Gastrocnemius medialis (tissue), 4 donors: ENCODE results near the gene GHRL. TPM values are rescaled to one million over a fixed set of nuclear protein-coding genes. Genes with fewer than 3 reads are reported as not detected.
A peak's percentile ranks its signal among the peaks of the same experiment; 100 is the strongest.

Experiments
- ATAC-seq, 2 donors: fragments of 150-250 bp; one replicate each; pipeline ENCODE4 v1.9.1; 2016
- DNase-seq, 2 donors: peaks; one replicate each; pipeline ENCODE4 v3.0.0-alpha.2; 2019
- H3K27ac ChIP-seq, 4 donors: fragments of 200-600 bp; sonication (generic); 1 replicate in 1 of 4; 2 replicates in 3 of 4; pipeline ENCODE4 v1.5.1; 2016 to 2018; ENCODE audit warnings: mild to moderate bottlenecking in 2 of 4, moderate library complexity in 1 of 4
- H3K27me3 ChIP-seq, 3 donors: fragments of 200-600 bp; sonication (generic) in 2 of 3; 1 replicate in 1 of 3; 2 replicates in 2 of 3; pipeline versions ENCODE4 v1.5.1 to v1.6.0; 2016 to 2019; ENCODE audit warnings: mild to moderate bottlenecking in 1 of 3, moderate library complexity in 1 of 3
- H3K36me3 ChIP-seq, 2 donors: fragments of 200-600 bp; sonication (generic) in 1 of 2; one replicate each; pipeline ENCODE4 v1.5.1; 2017 to 2018
- H3K4me1 ChIP-seq, 2 donors: fragments of 200-600 bp; sonication (generic) in 1 of 2; one replicate each; pipeline ENCODE4 v1.5.1; 2016 to 2017; ENCODE audit warnings: mild to moderate bottlenecking in 2 of 2
- H3K4me3 ChIP-seq, 4 donors: fragments of 200-600 bp; sonication (generic) in 3 of 4; 1 replicate in 1 of 4; 2 replicates in 3 of 4; pipeline ENCODE4 v1.5.1; 2016 to 2019; ENCODE audit warnings: mild to moderate bottlenecking in 2 of 4
- H3K9me3 ChIP-seq, 3 donors: fragments of 200-600 bp; sonication (generic) in 2 of 3; 1 replicate in 1 of 3; 2 replicates in 2 of 3; pipeline ENCODE4 v1.5.1; 2016 to 2019
- POLR2A ChIP-seq, 2 donors: fragments of 450-650 bp; IDR thresholded peaks; one replicate each; pipeline ENCODE4 v1.6.1; 2017; ENCODE audit warnings: antibody characterized with exemption in 2 of 2, mild to moderate bottlenecking in 2 of 2, moderate library complexity in 2 of 2
- in situ Hi-C, 4 donors: fragments of 200-750 bp; cut with MboI; loops; one replicate each; pipeline versions ENCODE4 v1.15.0 to v1.8.0; 2017; ENCODE audit warnings: low sequenced_read_pairs in 4 of 4
- intact Hi-C: fragments of 100-400 bp; cut with DNase I; formaldehyde crosslinking; loops from one replicate; pipeline ENCODE4 v1.15.1; 2023; ENCODE audit warnings: low total_unique reads
- total RNA-seq, 4 donors: library from RNA; depleted of rRNA; stranded (reverse); fragments of >200 nt; gene quantifications; one replicate each; pipeline versions ENCODE4 v1.1.0 to v1.2.3, GENCODE V29; 2016
- TF ChIP-seq, protein P1 (sequence below), 5 experiments: fragments of 450-650 bp in 3 of 5; fragments of 200-600 bp in 2 of 5; sonication (generic) in 2 of 5; IDR thresholded peaks in 4 of 5; conservative IDR thresholded peaks in 1 of 5; 1 replicate in 4 of 5; 2 replicates in 1 of 5; pipeline ENCODE4 v1.5.1; 2016 to 2019; ENCODE audit warnings: antibody characterized with exemption in 5 of 5, mild to moderate bottlenecking in 3 of 5, moderate library complexity in 3 of 5

GHRL gene
- total RNA-seq, 4 donors from 2014 or later, result not detected

DNA sequence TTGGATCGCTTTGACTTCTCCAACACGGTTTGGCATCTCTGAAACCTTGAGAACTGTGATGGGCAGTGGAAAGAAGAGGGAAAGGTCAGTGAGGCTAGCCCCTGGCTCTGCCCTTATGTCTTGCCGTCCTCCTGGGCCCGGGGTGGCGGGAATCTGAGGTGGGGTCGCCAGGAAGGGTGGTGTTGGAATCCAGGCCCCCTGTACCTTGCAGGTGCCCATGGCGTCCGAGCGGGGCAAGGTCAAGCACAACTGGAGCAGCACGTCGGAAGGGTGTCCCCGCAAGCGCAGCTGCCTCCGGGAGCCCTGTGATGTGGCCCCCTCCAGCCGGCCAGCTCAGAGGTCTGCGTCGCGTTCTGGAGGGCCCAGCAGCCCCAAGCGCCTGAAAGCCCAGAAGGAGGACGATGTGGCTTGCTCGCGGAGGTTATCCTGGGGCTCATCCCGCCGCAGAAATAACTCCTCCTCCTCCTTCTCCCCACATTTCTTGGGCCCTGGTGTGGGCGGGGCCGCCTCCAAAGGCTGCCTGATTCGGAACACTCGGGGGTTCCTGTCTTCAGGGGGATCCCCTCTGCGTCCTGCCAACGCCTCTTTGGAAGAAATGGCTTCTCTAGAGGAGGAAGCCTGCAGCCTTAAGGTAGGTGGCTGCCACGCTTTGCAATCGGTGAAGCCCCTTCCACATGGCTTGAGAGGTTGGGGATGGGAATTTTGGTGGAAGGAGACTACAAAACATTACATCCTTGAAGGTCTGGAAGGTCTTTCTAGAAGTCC lies 43.6 kb downstream of the GHRL start:
- DNase-seq, result no peak
- ATAC-seq, result peak in 1 of 2 donors; percentile 6
- Histone ChIP-seq H3K4me3 (peak overlapping the region; percentile 60 to 92 (median 81)), H3K4me1 (peaks cover 24% of the 10 kb centered on the region in 2 donors), H3K9me3 (no peaks in the 10 kb centered on the region), H3K27ac (peak overlapping the region; percentile 77 to 96 (median 84)), H3K36me3 (peaks cover 0 to 35% of the 10 kb centered on the region in 2 donors), H3K27me3 (no peaks in the 10 kb centered on the region)
- in situ Hi-C loops, result no loop called here
- no peak for TF ChIP-seq POLR2A (IDR thresholded peaks at IDR 0.05)
- intact Hi-C loops, result loop anchor here (1.0 to 2.0 kb wide), 3 partner anchors 60 to 134 kb away; partner anchors contain the start of genes BRK1 and SEC13

DNA sequence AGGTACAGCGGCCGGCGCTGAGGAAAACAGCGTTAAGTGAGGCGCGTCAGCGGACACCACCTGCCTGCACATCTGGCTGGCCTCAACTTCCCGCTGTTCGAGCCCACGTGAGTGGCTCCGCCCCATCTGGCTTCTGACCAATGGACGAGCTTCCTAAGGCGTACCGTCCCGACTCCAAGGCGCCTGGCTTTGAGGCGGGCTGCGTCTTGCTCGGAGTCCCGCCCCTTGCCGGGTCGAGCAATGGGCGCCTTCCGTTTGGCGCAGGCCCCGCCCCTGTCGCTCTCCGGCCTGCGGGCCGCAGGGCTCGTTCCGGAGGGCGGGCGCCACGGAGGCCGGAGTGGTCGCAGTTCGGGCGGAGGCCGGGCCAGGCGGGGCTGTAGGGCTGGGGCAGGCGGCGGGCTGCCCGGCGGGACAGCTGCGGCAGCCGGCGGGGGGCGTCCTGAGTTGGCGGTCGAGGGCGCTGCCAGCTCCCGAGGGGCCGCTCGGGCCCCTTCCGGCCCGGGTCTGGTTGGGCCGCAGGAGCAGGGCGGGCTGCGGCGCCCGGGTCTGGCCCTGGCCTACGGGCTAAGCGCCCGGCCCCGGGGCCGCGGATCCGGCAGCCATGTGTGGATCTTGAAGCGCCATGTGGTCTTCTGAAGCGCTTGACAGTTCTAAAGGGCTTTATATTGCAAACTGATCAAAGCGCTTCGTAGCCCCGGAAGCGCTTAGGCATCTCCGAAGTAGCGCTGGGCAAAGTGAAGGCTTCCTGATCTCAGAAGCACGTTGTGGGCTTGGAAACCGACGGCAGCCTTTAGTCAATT lies 44.4 kb downstream of the GHRL start, which contains the start of gene TATDN2:
Gene TATDN2 (plus strand): TSS at position 276 of the 800 bp plus-strand sequence. CDS start 742 bp downstream, outside the sequence.
- ATAC-seq (peak; percentile 95), DNase-seq (peak; percentile 97)
- intact Hi-C loops, result loop anchor here (1.0 to 2.0 kb wide), 3 partner anchors 60 to 133 kb away; partner anchors contain the start of genes BRK1 and SEC13

DNA sequence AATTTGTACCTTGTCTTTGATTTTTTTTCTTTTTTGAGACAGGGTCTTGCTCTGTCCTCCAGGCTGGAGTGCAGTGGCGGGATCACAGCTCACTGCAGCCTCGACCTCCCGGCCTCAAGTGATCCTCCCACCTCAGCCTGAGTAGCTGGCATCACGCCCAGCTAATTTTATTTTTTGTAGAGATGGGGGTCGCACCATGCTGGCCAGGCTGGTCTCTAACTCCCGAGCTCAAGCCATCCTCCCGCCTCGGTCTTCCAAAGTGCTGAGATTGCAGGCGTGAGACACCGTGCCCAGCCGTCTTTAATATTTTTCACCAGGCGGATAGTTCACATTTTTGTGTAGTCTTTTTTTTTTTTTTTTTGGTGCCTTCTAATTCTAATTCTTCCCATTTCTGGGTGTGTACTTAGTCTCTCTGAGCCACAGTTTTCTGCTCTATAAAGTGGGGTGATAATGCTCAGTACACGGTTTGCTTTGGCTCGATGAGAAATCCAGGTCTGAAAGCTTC lies 45.0 kb downstream of the GHRL start:
- H3K27ac ChIP-seq, result peak overlapping the region; percentile 77 to 96 (median 84)
- no peaks in the 10 kb centered on the region for H3K9me3 ChIP-seq
- H3K36me3 ChIP-seq, result peaks cover 0 to 33% of the 10 kb centered on the region in 2 donors
- H3K4me1 ChIP-seq, result peaks cover 24% of the 10 kb centered on the region in 2 donors
- peak overlapping the region; percentile 60 to 92 (median 81) for H3K4me3 ChIP-seq
- intact Hi-C loops, result loop anchor here (1.0 to 2.0 kb wide), 3 partner anchors 59 to 132 kb away; partner anchors contain the start of genes BRK1 and SEC13
- no peak for DNase-seq
- H3K27me3 ChIP-seq, result no peaks in the 10 kb centered on the region
- in situ Hi-C loops, result no loop called here
- peak in 1 of 2 donors; percentile 3 for ATAC-seq
- TF ChIP-seq POLR2A (IDR thresholded peaks at IDR 0.05), result no peak
- TF ChIP-seq, protein P1, sequence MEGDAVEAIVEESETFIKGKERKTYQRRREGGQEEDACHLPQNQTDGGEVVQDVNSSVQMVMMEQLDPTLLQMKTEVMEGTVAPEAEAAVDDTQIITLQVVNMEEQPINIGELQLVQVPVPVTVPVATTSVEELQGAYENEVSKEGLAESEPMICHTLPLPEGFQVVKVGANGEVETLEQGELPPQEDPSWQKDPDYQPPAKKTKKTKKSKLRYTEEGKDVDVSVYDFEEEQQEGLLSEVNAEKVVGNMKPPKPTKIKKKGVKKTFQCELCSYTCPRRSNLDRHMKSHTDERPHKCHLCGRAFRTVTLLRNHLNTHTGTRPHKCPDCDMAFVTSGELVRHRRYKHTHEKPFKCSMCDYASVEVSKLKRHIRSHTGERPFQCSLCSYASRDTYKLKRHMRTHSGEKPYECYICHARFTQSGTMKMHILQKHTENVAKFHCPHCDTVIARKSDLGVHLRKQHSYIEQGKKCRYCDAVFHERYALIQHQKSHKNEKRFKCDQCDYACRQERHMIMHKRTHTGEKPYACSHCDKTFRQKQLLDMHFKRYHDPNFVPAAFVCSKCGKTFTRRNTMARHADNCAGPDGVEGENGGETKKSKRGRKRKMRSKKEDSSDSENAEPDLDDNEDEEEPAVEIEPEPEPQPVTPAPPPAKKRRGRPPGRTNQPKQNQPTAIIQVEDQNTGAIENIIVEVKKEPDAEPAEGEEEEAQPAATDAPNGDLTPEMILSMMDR (IDR thresholded peaks at IDR 0.05 in 4 of 5, conservative IDR thresholded peaks at IDR 0.05 in 1 of 5), result no peak

More for the DNA sequence above, 44.4 kb downstream of the GHRL start, which contains the start of gene TATDN2:
- Histone ChIP-seq H3K4me3 (peak within 1 kb of the TSS; percentile 60 to 92 (median 81)), H3K27me3 (no peaks in the 10 kb centered on the region), H3K4me1 (peaks cover 24% of the 10 kb centered on the region in 2 donors), H3K36me3 (peaks cover 0 to 33% of the 10 kb centered on the region in 2 donors), H3K27ac (peak within 1 kb of the TSS; percentile 77 to 96 (median 84)), H3K9me3 (no peaks in the 10 kb centered on the region)
- in situ Hi-C loops, result no loop called here
- peak; percentile 93 for TF ChIP-seq POLR2A (IDR thresholded peaks at IDR 0.05)
- TF ChIP-seq, protein P1 (IDR thresholded peaks at IDR 0.05 in 4 of 5, conservative IDR thresholded peaks at IDR 0.05 in 1 of 5), result no peak

DNA sequence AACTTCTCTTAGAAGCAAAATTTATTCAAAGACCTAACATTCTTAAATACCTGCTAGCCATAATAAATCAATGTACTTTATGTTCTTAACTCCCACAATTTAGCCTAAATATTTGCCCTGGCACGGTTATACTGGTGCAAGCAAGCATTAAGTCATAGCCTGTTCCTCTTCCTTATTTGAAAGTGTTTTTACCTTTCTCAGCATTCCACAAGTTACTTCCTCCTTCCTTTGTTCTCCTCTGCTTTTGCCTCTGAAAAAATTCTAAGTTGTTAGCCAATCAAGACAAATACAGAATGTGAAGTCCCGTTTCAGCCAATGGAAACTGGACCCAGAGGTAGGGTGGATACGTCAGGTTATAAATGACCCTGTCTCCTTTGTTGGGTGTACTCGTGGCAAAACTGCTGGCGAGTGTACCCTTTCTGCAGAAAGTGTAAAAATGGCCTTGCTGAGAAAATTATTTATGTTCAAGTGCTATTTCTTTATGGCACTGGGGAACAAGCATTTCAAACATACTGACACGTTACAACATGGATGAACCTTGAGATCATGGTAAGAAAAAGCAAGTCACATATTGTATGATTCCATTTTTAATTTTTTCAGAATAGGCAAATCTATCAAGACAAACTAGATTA lies 47.5 kb downstream of the GHRL start:
- intact Hi-C loops, result no loop called here
- peaks cover 0 to 32% of the 10 kb centered on the region in 2 donors for H3K36me3 ChIP-seq

More for the DNA sequence above, 47.5 kb downstream of the GHRL start:
- H3K4me3 ChIP-seq, result no peak overlapping the region
- no peaks in the 10 kb centered on the region for H3K27me3 ChIP-seq
- TF ChIP-seq POLR2A (IDR thresholded peaks at IDR 0.05), result no peak
- TF ChIP-seq, protein P1 (IDR thresholded peaks at IDR 0.05 in 4 of 5, conservative IDR thresholded peaks at IDR 0.05 in 1 of 5), result no peak
- DNase-seq, result no peak
- H3K9me3 ChIP-seq, result no peaks in the 10 kb centered on the region
- no peak overlapping the region for H3K27ac ChIP-seq
- peaks cover 11 to 14% of the 10 kb centered on the region in 2 donors for H3K4me1 ChIP-seq
- in situ Hi-C loops, result no loop called here
- no peak for ATAC-seq
